Eye (tissue), 1 donor: Measurements from ENCODE around the gene DNM3.
"Not testable (repeated sequence)": the region's sequence is repeated elsewhere in the genome, so short reads cannot be mapped to it uniquely, and the experiment has no call there.

Source experiments
- DNase-seq: peaks from one replicate; pipeline ENCODE4 v3.0.0-alpha.2; 2015

DNM3 gene

GRCh38 chr1:171841050-171841910 lies at the start of gene DNM3:
DNM3 (plus strand) TSS chr1:171841498; CDS start chr1:171841657, 159 bp downstream.
- peak; percentile 95 for DNase-seq

DNA sequence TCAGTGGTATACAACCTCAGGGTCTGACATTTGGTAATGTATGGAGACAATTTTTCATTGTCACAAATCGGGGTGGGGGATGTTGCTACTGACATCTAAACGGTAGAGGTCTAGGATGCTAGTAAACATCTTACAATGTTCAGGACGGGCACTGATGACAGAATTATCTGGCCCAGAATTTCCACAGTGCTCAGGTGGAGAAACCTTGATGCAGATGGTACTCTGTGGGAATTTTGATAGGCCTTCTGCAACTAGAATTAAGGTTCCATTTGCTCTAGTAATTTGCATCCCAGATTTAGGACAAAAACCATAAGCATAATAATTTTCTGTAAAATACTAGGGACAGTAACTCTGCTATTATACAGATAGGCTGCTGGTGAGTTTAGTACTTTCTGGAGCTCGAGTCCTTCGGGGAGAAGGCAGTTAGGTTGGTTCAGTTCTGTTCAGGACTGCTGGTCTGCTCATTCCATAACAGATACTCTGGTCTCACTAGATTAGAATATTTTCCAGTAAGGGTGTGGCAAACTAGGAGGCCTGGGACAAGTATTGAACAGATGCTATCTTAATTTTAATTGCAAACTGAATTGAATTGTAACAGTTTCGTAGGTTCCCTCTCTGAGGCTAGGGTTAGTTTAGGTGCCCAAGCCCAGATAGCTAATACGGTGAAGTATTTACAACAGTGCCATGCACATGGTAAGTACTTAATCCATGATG lies 48.5 kb upstream of the DNM3 start:
- no peak for DNase-seq

DNA sequence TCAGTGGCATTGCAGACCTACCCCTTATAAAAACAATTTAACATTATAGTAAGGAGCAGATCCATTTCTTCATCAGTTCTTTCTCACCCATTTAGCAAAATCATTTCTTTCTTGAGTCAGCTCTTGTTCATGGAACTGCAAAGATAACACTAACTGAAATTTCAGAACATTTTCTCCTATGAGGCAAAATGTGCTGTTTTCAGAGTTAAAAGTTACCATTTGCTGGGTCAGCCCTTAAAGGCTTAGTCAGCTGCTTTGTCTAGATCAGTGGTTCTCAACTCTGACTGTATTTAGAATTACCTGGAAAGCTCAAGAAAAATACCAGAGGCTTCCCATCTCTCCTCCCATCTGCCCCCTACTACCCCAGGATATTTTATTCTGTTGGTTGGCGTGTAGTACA lies 47.7 kb upstream of the DNM3 start:
- no peak for DNase-seq

GRCh38 chr1:171794085-171794484 lies 47.2 kb upstream of the DNM3 start:
- DNase-seq, result no peak

- DNase-seq, result no peak
These were observed 44.7 kb upstream of the DNM3 start for GRCh38 chr1:171796592-171796991.

DNA sequence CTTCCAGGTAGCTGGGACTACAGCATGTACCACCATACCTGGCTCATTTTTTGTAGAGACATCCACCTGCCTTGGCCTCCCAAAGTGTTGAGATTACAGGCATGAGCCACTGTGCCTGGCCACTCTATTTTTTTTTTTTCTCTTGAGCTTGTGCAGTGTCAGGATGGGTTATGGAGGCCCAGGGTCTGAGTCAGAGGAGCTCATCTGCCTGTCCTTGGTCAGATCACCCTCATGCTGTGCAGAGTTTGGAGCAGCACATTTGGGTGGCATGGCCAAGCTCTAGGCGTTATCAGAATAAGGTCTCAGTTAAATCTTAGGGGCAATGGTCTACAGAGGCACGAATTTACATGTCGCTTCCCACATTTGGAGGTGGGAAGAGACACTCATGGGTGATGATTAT lies 43.0 kb upstream of the DNM3 start:
- no peak for DNase-seq

- no peak for DNase-seq
These were observed 42.5 kb upstream of the DNM3 start for GRCh38 chr1:171798765-171799164.

DNA sequence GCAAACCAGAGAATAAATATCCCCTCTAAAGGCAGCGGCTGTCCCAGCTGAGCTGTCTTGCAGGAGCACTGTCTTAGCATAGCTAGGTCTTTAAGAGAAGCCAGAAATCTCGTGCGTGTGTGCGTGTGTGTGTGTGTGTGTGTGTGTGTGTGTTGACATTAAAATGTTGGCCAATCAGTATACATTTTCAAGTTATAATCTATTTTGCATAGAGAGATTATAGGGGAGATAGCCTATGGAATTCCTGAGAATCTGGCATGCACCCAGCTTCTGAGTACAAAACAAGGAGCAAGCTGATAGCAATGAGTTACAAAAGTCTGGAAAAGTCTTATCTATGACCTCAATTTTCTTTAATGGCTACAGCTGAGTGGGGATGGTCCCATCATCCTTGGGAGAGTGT lies 42.1 kb upstream of the DNM3 start:
- peak; percentile 18 for DNase-seq

DNA sequence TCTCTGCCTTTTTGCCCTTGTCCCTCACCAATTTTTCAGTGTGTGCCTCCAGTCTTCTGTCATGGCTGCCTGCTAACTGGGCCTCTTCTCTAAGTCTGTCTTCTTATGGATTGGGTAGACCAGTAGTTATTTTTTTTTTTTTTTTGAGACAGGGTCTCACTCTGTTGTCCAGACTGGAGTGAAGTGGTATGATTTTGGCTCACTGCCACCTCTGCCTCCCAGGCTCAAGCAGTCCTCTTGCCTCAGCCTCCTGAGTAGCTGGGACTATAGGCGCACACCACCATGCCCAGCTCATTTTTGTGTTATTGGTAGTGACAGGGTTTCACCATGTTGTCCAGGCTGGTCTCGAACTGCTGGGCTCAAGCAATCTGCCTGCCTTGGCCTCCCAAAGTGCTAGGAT lies 41.6 kb upstream of the DNM3 start:
- not testable (repeated sequence) for DNase-seq

DNA sequence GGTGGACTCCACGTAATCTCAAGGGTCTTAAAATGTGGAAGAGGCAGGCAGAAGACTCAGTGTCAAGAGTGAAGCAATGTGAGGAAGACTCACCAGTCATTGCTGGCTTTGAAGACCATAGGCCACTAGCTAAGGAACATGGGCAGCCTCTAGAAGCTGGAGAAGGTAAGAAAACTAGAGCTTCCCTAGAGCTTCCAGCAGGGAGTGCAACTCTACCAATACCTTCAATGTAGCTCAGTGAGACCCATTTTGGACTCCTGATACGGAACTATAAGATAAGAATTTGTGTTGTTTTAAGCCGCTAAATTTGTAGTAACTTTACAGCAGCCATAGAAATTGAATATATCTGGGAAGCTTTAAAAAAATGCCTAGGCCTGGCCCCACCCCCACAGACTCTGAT lies 41.0 kb upstream of the DNM3 start:
- DNase-seq, result no peak

- DNase-seq, result no peak
These were observed 40.4 kb upstream of the DNM3 start for GRCh38 chr1:171800851-171801250.

GRCh38 chr1:171801487-171801891 lies 39.8 kb upstream of the DNM3 start:
- DNase-seq, result peak; percentile 83

GRCh38 chr1:171802207-171802606 lies 39.1 kb upstream of the DNM3 start:
- DNase-seq, result no peak

GRCh38 chr1:171803045-171803444 lies 38.3 kb upstream of the DNM3 start:
- DNase-seq, result no peak

DNA sequence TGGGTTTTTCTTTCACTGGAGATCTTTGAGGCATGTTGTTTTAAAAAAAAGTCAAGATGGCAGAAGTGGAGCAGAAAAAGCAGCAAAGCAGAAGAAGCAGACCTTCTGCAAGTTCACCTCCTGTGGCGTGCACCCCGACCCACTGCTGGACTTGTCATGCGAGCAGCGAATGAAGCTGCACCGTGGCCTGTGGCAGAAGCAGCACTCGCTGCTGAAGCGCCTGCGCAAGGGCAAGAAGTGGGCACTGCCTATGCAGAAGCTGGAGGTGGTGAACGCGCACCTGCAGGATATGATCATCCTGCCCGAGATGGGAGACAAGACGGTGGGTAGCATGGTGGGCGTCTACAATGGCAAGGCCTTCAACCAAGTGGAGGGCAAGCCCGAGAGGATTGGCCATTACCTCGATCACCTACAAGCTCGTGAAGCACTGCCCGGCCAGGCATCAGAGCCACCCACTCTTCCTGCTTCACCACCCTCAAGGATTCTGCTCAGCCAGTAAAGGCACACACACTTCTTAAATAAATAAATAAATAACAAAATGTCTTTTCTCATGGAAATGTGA lies 37.8 kb upstream of the DNM3 start:
- DNase-seq, result no peak

DNA sequence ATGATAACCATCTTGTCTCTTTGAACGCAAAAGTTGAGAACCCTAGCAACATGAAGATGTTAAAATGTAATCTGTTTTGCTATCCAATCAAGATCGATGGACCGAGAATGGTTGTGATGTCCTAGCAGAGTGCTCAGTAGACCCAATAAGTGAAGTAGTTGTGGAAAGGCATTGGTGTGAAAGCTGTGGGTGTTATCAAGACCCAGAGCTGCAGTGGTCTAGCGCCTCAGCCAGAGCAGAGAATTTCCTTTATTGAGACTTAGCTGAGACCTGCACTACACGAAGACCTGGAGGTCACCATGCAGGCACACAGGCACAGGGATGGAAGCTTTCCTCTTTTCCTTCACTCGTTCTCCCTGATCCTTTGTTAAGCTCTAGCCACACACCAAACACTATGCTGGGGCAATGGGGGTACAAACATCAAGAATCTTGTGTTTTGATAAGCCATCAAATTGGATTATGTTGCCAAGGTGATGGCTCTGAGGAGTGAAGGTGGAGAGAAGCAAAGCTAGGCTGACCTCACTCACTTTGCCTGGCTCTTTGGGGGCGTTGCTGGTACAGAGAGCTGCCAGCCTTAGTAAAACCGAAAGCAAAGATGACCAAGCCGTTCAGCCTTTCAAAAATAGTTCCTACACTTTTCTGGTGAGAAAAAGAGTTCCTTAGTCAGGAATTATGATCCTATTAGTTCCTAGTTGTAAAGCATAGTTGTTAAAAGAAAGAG lies 35.7 kb upstream of the DNM3 start:
- no peak for DNase-seq

DNA sequence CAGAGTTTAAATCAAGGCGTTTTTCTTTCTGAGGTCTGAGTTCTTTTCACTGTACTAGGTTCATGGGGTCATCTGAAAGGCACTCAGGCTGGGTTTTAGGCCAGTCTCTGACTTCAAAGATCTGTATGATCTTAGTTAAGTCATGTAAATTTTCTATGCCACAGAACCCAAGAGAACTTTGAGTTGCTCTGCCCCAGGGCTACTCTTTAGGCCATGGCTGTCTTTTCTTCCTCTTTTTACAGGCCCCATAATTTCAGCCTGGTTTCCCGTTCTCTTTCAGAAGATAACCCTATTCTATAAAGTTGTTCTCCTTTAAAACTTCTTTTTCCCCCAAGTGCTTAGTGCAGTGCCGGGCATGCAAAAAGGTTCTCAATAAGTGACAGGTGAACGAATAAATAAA lies 33.7 kb upstream of the DNM3 start:
- no peak for DNase-seq

- no peak for DNase-seq
These were observed 31.5 kb upstream of the DNM3 start for GRCh38 chr1:171809834-171810233.

DNA sequence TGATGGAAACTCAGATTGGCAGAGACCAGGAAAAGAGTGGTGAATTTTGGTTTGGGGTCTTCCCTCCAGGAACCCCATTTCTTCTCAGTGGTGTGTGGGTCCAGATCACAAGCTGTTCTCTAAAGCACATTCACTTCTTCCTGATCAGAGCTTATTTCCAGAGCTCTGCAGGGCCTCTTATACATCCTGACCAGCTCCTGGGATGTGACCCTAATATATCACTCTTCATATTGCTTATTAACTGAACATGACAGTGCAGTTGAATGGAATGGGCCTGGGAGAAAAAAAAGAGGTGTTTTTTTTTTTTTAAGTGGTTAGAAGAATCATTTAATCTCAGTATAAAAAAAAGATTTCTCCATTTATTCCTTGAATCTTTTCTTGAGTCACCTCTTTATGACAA lies 29.6 kb upstream of the DNM3 start:
- DNase-seq, result peak; percentile 25

GRCh38 chr1:171814692-171815091 lies 26.6 kb upstream of the DNM3 start:
- no peak for DNase-seq

DNA sequence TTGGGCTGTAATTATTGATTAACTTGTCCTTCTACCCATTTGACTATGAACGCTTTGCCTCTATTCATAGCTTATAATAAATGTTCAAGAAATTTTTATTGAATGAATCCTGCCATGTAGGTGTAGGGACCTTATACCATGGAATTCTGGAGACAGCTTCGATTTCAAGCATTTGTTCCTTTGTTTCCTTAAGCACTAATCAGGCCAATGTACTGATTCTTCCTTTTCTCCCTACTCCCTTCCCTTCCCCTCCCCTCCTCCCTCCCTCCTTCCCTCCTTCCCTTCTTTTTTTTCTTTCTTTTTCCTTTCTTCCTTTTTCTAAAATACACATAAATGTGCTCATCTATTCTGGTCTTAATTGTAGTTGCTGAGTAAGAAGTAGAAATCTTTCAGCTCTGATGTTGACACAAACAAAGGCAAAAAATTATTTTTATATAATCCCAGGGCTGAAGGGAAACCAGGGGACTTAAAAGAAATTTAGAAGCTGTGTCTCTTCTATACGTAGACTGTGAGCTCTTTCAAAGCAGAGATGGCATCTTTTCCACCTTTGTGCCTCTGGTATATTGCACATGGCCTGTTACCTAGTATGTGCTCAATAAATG lies 24.9 kb upstream of the DNM3 start:
- no peak for DNase-seq

DNA sequence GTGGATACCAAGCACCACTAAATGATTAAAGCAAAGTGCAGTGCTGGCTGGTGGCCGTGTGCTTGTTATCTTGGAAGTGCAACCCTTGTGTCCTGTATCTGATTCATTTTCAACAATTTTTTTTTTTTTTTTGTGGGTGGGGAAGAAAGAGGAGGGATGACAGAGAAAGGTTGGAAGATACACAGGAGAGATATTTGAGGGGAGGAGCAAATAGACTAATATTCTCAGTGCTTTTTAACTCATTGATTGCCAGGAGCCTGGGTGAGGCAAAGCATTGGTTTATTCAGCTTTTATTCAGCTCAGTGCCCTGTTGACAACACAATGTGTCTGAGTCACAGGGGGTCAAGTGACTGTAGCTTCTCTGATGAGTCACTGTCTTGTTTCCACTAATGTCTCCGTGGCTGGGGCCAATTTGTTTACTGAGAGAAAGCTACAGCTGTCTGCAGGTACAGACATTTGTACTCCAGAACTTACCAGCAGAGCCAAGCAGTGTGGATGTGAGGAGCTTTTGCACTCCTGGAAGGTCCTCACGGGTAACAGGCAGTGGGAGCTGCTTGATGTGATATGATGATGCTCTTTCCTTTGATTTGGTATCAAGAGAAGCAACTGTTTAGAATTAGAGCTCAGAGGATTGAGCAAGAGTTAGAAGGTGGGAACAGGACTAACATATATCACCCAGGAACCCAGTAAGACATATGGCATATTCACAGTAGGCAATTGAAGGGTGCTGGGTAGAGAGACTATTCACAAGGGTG lies 23.6 kb upstream of the DNM3 start:
- no peak for DNase-seq
